ENCODE results near the gene CDK7. TPM values are rescaled to one million over a fixed set of nuclear protein-coding genes. Genes with fewer than 3 reads are reported as not detected.
"Not testable (repeated sequence)": the region's sequence is repeated elsewhere in the genome, so short reads cannot be mapped to it uniquely, and the experiment has no call there.

CDK7 gene
- total and polyA plus RNA-seq, 2 experiments from 2014 or later = 27.8 to 87.5 TPM

DNA sequence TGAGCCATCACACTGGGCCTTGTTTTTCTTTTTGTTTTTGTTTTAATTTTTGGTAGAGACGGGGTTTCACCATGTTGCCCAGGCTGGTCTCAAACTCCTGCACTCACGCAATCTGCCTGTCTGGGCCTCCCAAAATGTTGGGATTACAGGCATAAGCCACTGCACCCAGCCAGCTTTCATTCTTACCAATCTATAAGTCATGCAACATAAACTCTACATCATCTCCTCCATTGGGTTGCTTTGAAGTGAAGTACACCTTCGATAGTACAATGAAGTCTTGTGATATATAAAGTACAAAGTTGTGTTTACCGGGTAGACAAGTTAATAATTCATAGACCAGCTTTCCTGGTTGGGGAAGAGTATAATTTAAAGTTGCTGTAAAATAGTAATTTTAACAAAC, 8.8 kb upstream of the CDK7 start:
- Histone ChIP-seq H3K4me1 (ENCODE audit: low read depth) (no peaks in the 10 kb centered on the region), H3K27me3 (no peaks in the 10 kb centered on the region), H3K27ac (no peak overlapping the region), H3K9me3 (ENCODE audit: low read depth) (no peaks in the 10 kb centered on the region), H3K36me3 (peaks cover 6% of the 10 kb centered on the region), H3K4me3 (no peak overlapping the region)
- TF ChIP-seq, protein P1, sequence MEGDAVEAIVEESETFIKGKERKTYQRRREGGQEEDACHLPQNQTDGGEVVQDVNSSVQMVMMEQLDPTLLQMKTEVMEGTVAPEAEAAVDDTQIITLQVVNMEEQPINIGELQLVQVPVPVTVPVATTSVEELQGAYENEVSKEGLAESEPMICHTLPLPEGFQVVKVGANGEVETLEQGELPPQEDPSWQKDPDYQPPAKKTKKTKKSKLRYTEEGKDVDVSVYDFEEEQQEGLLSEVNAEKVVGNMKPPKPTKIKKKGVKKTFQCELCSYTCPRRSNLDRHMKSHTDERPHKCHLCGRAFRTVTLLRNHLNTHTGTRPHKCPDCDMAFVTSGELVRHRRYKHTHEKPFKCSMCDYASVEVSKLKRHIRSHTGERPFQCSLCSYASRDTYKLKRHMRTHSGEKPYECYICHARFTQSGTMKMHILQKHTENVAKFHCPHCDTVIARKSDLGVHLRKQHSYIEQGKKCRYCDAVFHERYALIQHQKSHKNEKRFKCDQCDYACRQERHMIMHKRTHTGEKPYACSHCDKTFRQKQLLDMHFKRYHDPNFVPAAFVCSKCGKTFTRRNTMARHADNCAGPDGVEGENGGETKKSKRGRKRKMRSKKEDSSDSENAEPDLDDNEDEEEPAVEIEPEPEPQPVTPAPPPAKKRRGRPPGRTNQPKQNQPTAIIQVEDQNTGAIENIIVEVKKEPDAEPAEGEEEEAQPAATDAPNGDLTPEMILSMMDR (IDR thresholded peaks at IDR 0.05; ENCODE audit: low read depth, low read length) = no peak
- no peak for DNase-seq (ENCODE audit: low read depth in 1 of 2, low spot score in 1 of 2)

GRCh38 chr5:69230181-69230580, 4.5 kb upstream of the CDK7 start:
- DNase-seq (ENCODE audit: low read depth in 1 of 2, low spot score in 1 of 2) = no peak
- no peak overlapping the region for H3K27ac ChIP-seq
- peaks cover 5% of the 10 kb centered on the region for H3K4me1 ChIP-seq (ENCODE audit: low read depth)
- H3K36me3 ChIP-seq = peaks cover 6% of the 10 kb centered on the region
- no peak overlapping the region for H3K4me3 ChIP-seq
- no peaks in the 10 kb centered on the region for H3K27me3 ChIP-seq
- TF ChIP-seq, protein P1 (IDR thresholded peaks at IDR 0.05; ENCODE audit: low read depth, low read length) = no peak
- no peaks in the 10 kb centered on the region for H3K9me3 ChIP-seq (ENCODE audit: low read depth)

DNA sequence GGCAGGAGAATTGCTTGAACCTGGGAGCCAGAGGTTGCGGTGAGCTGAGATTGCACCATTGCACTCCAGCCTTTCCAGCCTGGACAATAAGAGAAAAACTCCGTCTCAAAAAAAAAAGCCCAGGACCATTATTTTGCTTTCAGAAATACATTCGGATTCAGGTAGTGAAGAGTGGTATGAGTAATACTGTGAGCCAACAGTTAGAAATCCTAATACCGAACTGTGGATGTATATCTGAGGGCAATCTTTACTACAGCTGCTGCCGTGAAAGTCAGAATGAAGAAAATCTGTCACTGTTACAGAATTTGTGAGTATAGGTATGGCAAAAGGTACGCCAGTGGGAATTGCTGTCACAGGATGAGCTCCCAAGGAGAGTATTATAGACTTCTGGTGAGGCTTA, 3.4 kb upstream of the CDK7 start:
- TF ChIP-seq, protein P1 (IDR thresholded peaks at IDR 0.05; ENCODE audit: low read depth, low read length) = no peak
- Histone ChIP-seq H3K27ac (no peak overlapping the region), H3K27me3 (no peaks in the 10 kb centered on the region), H3K4me1 (ENCODE audit: low read depth) (peaks cover 10% of the 10 kb centered on the region), H3K9me3 (ENCODE audit: low read depth) (no peaks in the 10 kb centered on the region), H3K4me3 (no peak overlapping the region), H3K36me3 (peaks cover 6% of the 10 kb centered on the region)
- no peak for DNase-seq (ENCODE audit: low read depth in 1 of 2, low spot score in 1 of 2)

DNA sequence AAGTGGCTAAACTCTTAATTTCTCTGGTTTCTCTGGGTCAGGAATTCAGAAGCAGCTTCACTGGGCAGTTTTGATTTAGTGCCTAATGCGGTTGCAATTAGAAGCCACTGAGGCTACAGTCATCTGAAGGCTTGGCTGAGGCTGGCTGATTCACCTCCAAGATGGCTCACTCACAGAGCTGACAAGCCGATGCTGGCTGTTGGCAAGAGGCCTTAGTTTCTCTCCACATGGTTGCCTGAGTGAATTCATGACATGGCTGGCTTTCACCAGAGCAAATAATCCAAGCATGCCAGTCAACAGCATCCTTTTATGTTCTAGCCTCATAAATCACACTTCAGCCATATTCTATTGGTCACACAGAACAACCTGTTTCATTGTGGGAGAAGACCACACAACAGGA, 2.8 kb upstream of the CDK7 start:
- no peaks in the 10 kb centered on the region for H3K27me3 ChIP-seq
- no peak overlapping the region for H3K4me3 ChIP-seq
- TF ChIP-seq, protein P1 (IDR thresholded peaks at IDR 0.05; ENCODE audit: low read depth, low read length) = no peak
- peaks cover 10% of the 10 kb centered on the region for H3K4me1 ChIP-seq (ENCODE audit: low read depth)
- no peak for DNase-seq (ENCODE audit: low read depth in 1 of 2, low spot score in 1 of 2)
- no peak overlapping the region for H3K27ac ChIP-seq
- peaks cover 6% of the 10 kb centered on the region for H3K36me3 ChIP-seq
- no peaks in the 10 kb centered on the region for H3K9me3 ChIP-seq (ENCODE audit: low read depth)

DNA sequence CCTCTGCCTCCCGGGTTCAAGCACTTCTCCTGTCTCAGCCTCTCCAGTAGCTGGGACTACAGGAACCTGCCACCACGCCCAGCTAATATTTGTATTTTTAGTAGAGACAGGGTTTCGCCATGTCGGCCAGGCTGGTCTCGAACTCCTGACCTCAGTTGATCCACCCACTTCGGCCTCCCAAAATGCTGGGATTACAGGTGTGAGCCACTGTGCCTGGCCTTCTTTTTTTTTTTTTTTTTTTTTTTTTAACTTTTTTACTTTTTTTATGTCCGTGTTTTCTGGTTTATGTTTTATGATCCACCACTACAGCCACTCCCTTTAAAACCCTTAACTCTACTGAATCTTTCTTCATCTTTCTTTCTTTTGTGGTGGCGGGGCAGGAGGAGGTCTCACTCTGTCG, 2.0 kb downstream of the CDK7 start:
- not testable (repeated sequence) for H3K36me3 ChIP-seq; H3K27ac ChIP-seq; H3K9me3 ChIP-seq (ENCODE audit: low read depth); DNase-seq (ENCODE audit: low read depth in 1 of 2, low spot score in 1 of 2); H3K4me3 ChIP-seq; H3K4me1 ChIP-seq (ENCODE audit: low read depth); H3K27me3 ChIP-seq

- Histone ChIP-seq H3K36me3 (no peaks in the 10 kb centered on the region), H3K27ac (no peak overlapping the region), H3K4me3 (no peak overlapping the region), H3K4me1 (ENCODE audit: low read depth) (peaks cover 10% of the 10 kb centered on the region), H3K27me3 (no peaks in the 10 kb centered on the region), H3K9me3 (ENCODE audit: low read depth) (no peaks in the 10 kb centered on the region)
- TF ChIP-seq, protein P1 (IDR thresholded peaks at IDR 0.05; ENCODE audit: low read depth, low read length) = no peak
- no peak for DNase-seq (ENCODE audit: low read depth in 1 of 2, low spot score in 1 of 2)
Observed at GRCh38 chr5:69237877-69238276, 3.2 kb downstream of the CDK7 start.

Measured in cardiac muscle cell (in vitro differentiated cells and primary cell).